Tibial nerve (tissue), 4 donors: Measurements from ENCODE around the gene CASKIN2. TPM values are rescaled to one million over a fixed set of nuclear protein-coding genes. Genes with fewer than 3 reads are reported as not detected.

Experiments
- DNase-seq, 2 donors: peaks; one replicate each; pipeline ENCODE4 v3.0.0-alpha.2; 2019; ENCODE audit warnings: low spot score in 2 of 2
- H3K27ac ChIP-seq, 4 donors: fragments of 200-600 bp; sonication (generic) in 3 of 4; one replicate each; pipeline ENCODE4 v1.5.1; 2017 to 2019; ENCODE audit warnings: mild to moderate bottlenecking in 1 of 4
- H3K27me3 ChIP-seq, 2 donors: fragments of 200-600 bp; sonication (generic) in 1 of 2; one replicate each; pipeline versions ENCODE4 v1.5.1 to v1.6.0; 2017 to 2019
- H3K36me3 ChIP-seq, 3 donors: fragments of 200-600 bp; sonication (generic); one replicate each; pipeline ENCODE4 v1.5.1; 2018 to 2019
- H3K4me1 ChIP-seq, 4 donors: fragments of 200-600 bp; sonication (generic) in 3 of 4; one replicate each; pipeline ENCODE4 v1.5.1; 2017 to 2019
- H3K4me3 ChIP-seq, 4 donors: fragments of 200-600 bp; sonication (generic) in 3 of 4; one replicate each; pipeline ENCODE4 v1.5.1; 2017 to 2019; ENCODE audit warnings: mild to moderate bottlenecking in 1 of 4, moderate library complexity in 1 of 4
- H3K9me3 ChIP-seq, 4 donors: fragments of 200-600 bp; sonication (generic) in 3 of 4; one replicate each; pipeline ENCODE4 v1.5.1; 2017 to 2019
- EP300 ChIP-seq, 2 donors: sonication (generic); formaldehyde crosslinking; IDR thresholded peaks; one replicate each; pipeline ENCODE4 v1.6.1; 2017; ENCODE audit warnings: antibody characterized with exemption in 2 of 2, mild to moderate bottlenecking in 1 of 2
- POLR2A ChIP-seq, 2 donors: fragments of 450-650 bp; IDR thresholded peaks; one replicate each; pipeline ENCODE4 v1.6.1; 2017; ENCODE audit warnings: antibody characterized with exemption in 2 of 2, mild to moderate bottlenecking in 2 of 2, moderate library complexity in 2 of 2
- WGBS, 2 donors: methylation state at CpG; one replicate each; pipeline ENCODE4 v1.1.5; 2018; 5-methylcytosine and 5-hydroxymethylcytosine counted together
- total RNA-seq, 4 donors: library from RNA; depleted of rRNA; stranded (reverse); fragments of >200 nt; gene quantifications; one replicate each; pipeline ENCODE4 v1.1.0, GENCODE V29; 2016
- TF ChIP-seq, protein P1 (sequence below), 5 experiments: fragments of 200-600 bp in 3 of 5; fragments of 450-650 bp in 2 of 5; sonication (generic) in 3 of 5; IDR thresholded peaks; one replicate each; pipeline ENCODE4 v1.5.1; 2016 to 2019; ENCODE audit warnings: antibody characterized with exemption in 5 of 5, mild to moderate bottlenecking in 3 of 5, moderate library complexity in 2 of 5

Gene CASKIN2
- total RNA-seq, 4 donors from 2014 or later, result 36.0 to 59.0 (median 51.3) TPM

DNA sequence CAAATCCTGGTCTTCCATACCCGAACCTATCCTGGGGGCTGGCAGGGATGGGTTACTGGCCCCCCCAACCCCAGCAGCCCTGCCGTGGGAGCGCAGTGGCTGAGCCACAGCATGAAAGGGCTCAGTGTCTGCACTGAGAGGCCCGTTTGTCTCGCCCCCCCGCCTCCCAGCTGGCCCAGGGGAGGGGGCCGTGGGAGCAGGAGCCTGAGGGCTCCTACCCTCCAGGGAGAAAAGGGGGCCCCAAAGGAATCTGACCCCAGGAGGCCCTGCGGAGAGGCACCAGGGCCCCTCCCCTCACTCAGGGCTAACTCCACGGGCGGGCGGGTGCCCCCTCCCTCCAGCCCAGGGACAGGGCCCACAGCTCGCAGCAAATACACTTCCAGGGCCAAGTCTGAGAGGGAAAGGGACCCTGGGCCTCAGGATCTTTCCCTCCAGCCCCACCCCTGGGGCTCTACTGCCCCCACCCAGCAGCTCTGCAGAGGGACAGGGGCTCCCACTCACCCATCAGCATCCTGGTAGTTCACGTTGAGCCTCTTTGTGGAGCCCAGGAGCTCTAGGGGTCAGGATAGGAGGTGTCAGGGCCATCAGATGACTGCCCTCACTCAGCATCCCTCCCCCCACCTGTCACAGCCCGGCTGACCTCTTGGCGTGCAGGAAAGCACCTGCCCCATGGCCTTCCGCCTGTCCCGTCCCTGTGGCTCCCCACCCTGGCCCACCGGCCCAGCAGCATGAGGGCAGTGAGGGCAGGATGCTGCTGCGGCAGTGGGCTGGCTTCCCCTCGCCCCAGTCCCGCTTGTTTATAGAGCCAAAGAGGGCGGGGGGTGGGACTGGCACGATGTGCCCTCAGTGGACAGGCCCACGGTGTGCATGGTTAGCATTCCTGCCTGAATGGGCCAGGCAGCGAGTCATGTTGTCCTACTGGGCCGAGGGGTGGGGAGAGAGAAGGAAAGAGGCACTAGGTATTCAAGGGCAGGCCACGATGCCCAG lies 7.3 kb downstream of the CASKIN2 start:
- peaks cover 2 to 90% (median 54%) of the 10 kb centered on the region in 4 donors for H3K4me1 ChIP-seq
- peaks cover 0 to 52% (median 0%) of the 10 kb centered on the region in 3 donors for H3K36me3 ChIP-seq
- TF ChIP-seq, protein P1, sequence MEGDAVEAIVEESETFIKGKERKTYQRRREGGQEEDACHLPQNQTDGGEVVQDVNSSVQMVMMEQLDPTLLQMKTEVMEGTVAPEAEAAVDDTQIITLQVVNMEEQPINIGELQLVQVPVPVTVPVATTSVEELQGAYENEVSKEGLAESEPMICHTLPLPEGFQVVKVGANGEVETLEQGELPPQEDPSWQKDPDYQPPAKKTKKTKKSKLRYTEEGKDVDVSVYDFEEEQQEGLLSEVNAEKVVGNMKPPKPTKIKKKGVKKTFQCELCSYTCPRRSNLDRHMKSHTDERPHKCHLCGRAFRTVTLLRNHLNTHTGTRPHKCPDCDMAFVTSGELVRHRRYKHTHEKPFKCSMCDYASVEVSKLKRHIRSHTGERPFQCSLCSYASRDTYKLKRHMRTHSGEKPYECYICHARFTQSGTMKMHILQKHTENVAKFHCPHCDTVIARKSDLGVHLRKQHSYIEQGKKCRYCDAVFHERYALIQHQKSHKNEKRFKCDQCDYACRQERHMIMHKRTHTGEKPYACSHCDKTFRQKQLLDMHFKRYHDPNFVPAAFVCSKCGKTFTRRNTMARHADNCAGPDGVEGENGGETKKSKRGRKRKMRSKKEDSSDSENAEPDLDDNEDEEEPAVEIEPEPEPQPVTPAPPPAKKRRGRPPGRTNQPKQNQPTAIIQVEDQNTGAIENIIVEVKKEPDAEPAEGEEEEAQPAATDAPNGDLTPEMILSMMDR (IDR thresholded peaks at IDR 0.05), result no peak
- TF ChIP-seq POLR2A (IDR thresholded peaks at IDR 0.05), result no peak
- peak in 1 of 2 donors; percentile 61 for TF ChIP-seq EP300 (IDR thresholded peaks at IDR 0.05)
- no peak for DNase-seq
- no peaks in the 10 kb centered on the region for H3K27me3 ChIP-seq
- H3K4me3 ChIP-seq, result peak overlapping the region; percentile 17 to 45 (median 20)
- H3K27ac ChIP-seq, result peak overlapping the region; percentile 76 to 97 (median 88)
- H3K9me3 ChIP-seq, result no peaks in the 10 kb centered on the region
- 34% methylated on average over 19 to 26 of the region's 27 CpGs for WGBS, 2 donors

DNA sequence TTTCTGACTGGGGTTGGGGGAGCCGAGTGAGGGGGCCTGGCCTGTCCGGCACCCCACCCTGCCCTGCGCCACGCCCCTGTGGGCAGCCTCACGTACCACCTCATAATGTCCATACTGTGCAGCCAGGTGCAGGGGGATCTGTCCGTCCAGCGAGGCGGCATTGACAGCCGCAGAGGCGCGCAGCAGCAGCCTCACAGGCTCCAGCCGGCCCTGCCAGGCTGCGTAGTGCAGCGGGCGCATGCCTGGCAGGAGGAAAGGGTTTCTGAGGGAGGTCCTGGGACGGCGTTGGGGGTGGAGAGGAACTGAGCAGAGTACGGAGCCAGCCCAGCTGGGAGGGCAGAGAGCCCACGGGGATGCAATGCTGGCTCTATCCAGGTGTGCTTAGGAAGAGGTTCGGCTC lies 8.4 kb downstream of the CASKIN2 start:
- no peak for DNase-seq
- Histone ChIP-seq H3K9me3 (no peaks in the 10 kb centered on the region), H3K27ac (peak overlapping the region; percentile 75 to 97 (median 86)), H3K4me3 (peak overlapping the region in 3 of 4 donors; percentile 9 to 45 (median 17)), H3K27me3 (no peaks in the 10 kb centered on the region), H3K36me3 (peaks cover 0 to 63% (median 0%) of the 10 kb centered on the region in 3 donors), H3K4me1 (peaks cover 2 to 89% (median 50%) of the 10 kb centered on the region in 4 donors)
- TF ChIP-seq, protein P1 (IDR thresholded peaks at IDR 0.05), result no peak
- TF ChIP-seq EP300 (IDR thresholded peaks at IDR 0.05), result no peak
- TF ChIP-seq POLR2A (IDR thresholded peaks at IDR 0.05), result no peak
- 62 to 65% methylated on average over 16 of the region's 20 CpGs for WGBS, 2 donors

GRCh38 chr17:75506134-75506533 lies 9.2 kb downstream of the CASKIN2 start:
- H3K4me1 ChIP-seq, result peaks cover 2 to 89% (median 49%) of the 10 kb centered on the region in 4 donors

GRCh38 chr17:75505640-75506039 lies 9.7 kb downstream of the CASKIN2 start:
- H3K4me3 ChIP-seq, result peak overlapping the region in 1 of 4 donors; percentile 45
- no peak for DNase-seq
- no peaks in the 10 kb centered on the region for H3K27me3 ChIP-seq
- H3K27ac ChIP-seq, result peak overlapping the region in 2 of 4 donors; percentile 96 to 97
- TF ChIP-seq POLR2A (IDR thresholded peaks at IDR 0.05) (no peak), EP300 (IDR thresholded peaks at IDR 0.05) (no peak)
- TF ChIP-seq, protein P1 (IDR thresholded peaks at IDR 0.05), result no peak
- WGBS, 2 donors, result 72 to 82% methylated on average over 15 of the region's 15 CpGs
- peaks cover 0 to 68% (median 0%) of the 10 kb centered on the region in 3 donors for H3K36me3 ChIP-seq
- no peaks in the 10 kb centered on the region for H3K9me3 ChIP-seq
- peaks cover 2 to 89% (median 45%) of the 10 kb centered on the region in 4 donors for H3K4me1 ChIP-seq

More at GRCh38 chr17:75506134-75506533, 9.2 kb downstream of the CASKIN2 start:
- 72 to 78% methylated on average over 21 of the region's 21 CpGs for WGBS, 2 donors
- Histone ChIP-seq H3K27ac (peak overlapping the region; percentile 75 to 97 (median 86)), H3K36me3 (peaks cover 0 to 64% (median 0%) of the 10 kb centered on the region in 3 donors), H3K9me3 (no peaks in the 10 kb centered on the region), H3K4me3 (peak overlapping the region in 1 of 4 donors; percentile 45), H3K27me3 (no peaks in the 10 kb centered on the region)
- no peak for DNase-seq
- TF ChIP-seq, protein P1 (IDR thresholded peaks at IDR 0.05), result no peak
- TF ChIP-seq POLR2A (IDR thresholded peaks at IDR 0.05) (no peak), EP300 (IDR thresholded peaks at IDR 0.05) (no peak)

DNA sequence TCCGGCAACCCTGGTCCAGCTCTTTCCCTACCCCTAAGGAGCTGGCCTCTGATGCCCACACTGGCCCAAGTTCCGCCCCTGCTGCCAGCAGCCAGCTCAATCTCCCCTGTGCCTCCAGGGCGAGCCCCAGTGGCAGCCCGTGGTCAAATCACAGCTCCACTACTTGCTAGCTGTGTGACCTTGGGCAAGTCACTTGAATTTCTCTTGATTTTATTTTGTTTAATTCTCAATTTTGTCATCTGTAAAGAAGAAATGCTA lies 10.3 kb downstream of the CASKIN2 start:
- Histone ChIP-seq H3K4me3 (peak overlapping the region in 1 of 4 donors; percentile 6), H3K27me3 (no peaks in the 10 kb centered on the region), H3K36me3 (peaks cover 0 to 73% (median 4%) of the 10 kb centered on the region in 3 donors), H3K4me1 (peaks cover 2 to 89% (median 40%) of the 10 kb centered on the region in 4 donors), H3K27ac (peak overlapping the region in 2 of 4 donors; percentile 67 to 96), H3K9me3 (no peaks in the 10 kb centered on the region)
- DNase-seq, result no peak
- 76 to 92% methylated on average over 3 to 4 of the region's 4 CpGs for WGBS, 2 donors
- TF ChIP-seq POLR2A (IDR thresholded peaks at IDR 0.05) (no peak), EP300 (IDR thresholded peaks at IDR 0.05) (no peak)
- TF ChIP-seq, protein P1 (IDR thresholded peaks at IDR 0.05), result no peak
